DND-41 (cell line): ENCODE measurements around the gene SMU1.
A peak's percentile ranks its signal among the peaks of the same experiment; 100 is the strongest.

Source experiments
- ATAC-seq: fragments of 200-7000 bp; cut with Tn5 transposase; 3 replicates; pipeline ENCODE4 v1.9.1; 2021; ENCODE audit warnings: low read depth; ENCODE audit not compliant: insufficient read depth
- DNase-seq: peaks from one replicate; pipeline ENCODE4 v3.0.0-alpha.2; 2020
- H2AFZ ChIP-seq: 2 replicates; pipeline ENCODE4 v1.6.0; 2012; ENCODE audit warnings: low read depth, low read length
- H3K27ac ChIP-seq: 2 replicates; pipeline ENCODE4 v1.5.1; 2012; ENCODE audit warnings: low read length, inconsistent platforms
- H3K27me3 ChIP-seq: fragments of 200-600 bp; sonication (generic); 2 replicates; pipeline ENCODE4 v1.6.0; 2012; ENCODE audit warnings: low read length, mild to moderate bottlenecking, inconsistent platforms; ENCODE audit not compliant: insufficient read depth, poor library complexity
- H3K36me3 ChIP-seq: 2 replicates; pipeline ENCODE4 v1.5.1; 2012; ENCODE audit warnings: low read length, inconsistent platforms; ENCODE audit not compliant: insufficient read depth
- H3K4me1 ChIP-seq: 2 replicates; pipeline ENCODE4 v1.5.1; 2012; ENCODE audit warnings: mild to moderate bottlenecking, low read length; ENCODE audit not compliant: insufficient read depth
- H3K4me2 ChIP-seq: 2 replicates; pipeline ENCODE4 v1.6.0; 2012; ENCODE audit warnings: mild to moderate bottlenecking, moderate library complexity, low read length, inconsistent platforms; ENCODE audit not compliant: insufficient read depth
- H3K4me3 ChIP-seq, 2 experiments: fragments of 200-600 bp in 1 of 2; shearing (Covaris generic) in 1 of 2; 2 replicates each; pipeline ENCODE4 v1.5.1; 2012 to 2016; ENCODE audit warnings: inconsistent platforms in 2 of 2, low read length in 2 of 2, mild to moderate bottlenecking in 2 of 2, low read depth in 1 of 2, moderate library complexity in 1 of 2
- H3K79me2 ChIP-seq: 2 replicates; pipeline ENCODE4 v1.6.0; 2012; ENCODE audit warnings: low read length, inconsistent platforms; ENCODE audit not compliant: insufficient read depth
- H3K9ac ChIP-seq: 2 replicates; pipeline ENCODE4 v1.6.0; 2012; ENCODE audit warnings: low read depth, mild to moderate bottlenecking, inconsistent platforms, low read length, moderate library complexity
- H3K9me3 ChIP-seq: 2 replicates; pipeline ENCODE4 v1.5.1; 2012; ENCODE audit warnings: low read length, moderate library complexity, mild to moderate bottlenecking, inconsistent platforms; ENCODE audit not compliant: insufficient read depth, severe bottlenecking
- H4K20me1 ChIP-seq: 2 replicates; pipeline ENCODE4 v1.6.0; 2012; ENCODE audit warnings: low read length; ENCODE audit not compliant: insufficient read depth
- EZH2 ChIP-seq: IDR thresholded peaks from 3 replicates; pipeline ENCODE4 v1.6.1; 2012; ENCODE audit warnings: borderline replicate concordance, low read depth, mild to moderate bottlenecking, moderate library complexity, low read length, inconsistent platforms; ENCODE audit not compliant: severe bottlenecking
- TF ChIP-seq, protein P1 (sequence below): IDR thresholded peaks from 2 replicates; pipeline ENCODE4 v1.5.1; 2012; ENCODE audit warnings: borderline replicate concordance, low read length, moderate library complexity, mild to moderate bottlenecking; ENCODE audit not compliant: poor library complexity, severe bottlenecking; ENCODE audit errors: extremely low read depth

Gene SMU1

DNA sequence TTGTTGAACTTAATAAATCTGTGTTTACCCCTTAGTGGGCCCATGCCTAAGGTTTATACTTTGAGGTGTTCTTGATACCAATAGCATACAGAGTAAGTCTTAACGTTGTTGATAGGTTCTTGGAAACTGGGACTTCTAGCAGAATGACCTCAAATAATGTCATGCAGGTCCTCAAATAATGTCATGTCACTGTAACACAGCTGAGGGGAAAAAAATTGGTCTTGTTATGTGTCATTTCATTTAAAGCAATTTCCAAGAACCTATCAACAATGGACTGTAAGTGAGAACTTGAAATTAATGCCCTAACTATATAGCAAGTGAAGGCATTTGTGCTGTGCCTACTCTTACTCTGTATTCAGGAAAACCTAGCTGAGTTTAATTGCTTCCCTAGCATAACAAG is 44.2 kb downstream of the SMU1 start:
- peaks cover 36% of the 10 kb centered on the region for H3K4me1 ChIP-seq
- no peak overlapping the region for H2AFZ ChIP-seq
- H3K27ac ChIP-seq, result no peak overlapping the region
- H3K4me3 ChIP-seq, result no peak overlapping the region; a peak in 1 of 4 replicates
- no peak overlapping the region for H3K9ac ChIP-seq
- H4K20me1 ChIP-seq, result peaks cover 89% of the 10 kb centered on the region
- peaks cover 87% of the 10 kb centered on the region for H3K79me2 ChIP-seq
- no peaks in the 10 kb centered on the region for H3K9me3 ChIP-seq
- no peaks in the 10 kb centered on the region for H3K27me3 ChIP-seq
- no peak for TF ChIP-seq EZH2
- TF ChIP-seq, protein P1, sequence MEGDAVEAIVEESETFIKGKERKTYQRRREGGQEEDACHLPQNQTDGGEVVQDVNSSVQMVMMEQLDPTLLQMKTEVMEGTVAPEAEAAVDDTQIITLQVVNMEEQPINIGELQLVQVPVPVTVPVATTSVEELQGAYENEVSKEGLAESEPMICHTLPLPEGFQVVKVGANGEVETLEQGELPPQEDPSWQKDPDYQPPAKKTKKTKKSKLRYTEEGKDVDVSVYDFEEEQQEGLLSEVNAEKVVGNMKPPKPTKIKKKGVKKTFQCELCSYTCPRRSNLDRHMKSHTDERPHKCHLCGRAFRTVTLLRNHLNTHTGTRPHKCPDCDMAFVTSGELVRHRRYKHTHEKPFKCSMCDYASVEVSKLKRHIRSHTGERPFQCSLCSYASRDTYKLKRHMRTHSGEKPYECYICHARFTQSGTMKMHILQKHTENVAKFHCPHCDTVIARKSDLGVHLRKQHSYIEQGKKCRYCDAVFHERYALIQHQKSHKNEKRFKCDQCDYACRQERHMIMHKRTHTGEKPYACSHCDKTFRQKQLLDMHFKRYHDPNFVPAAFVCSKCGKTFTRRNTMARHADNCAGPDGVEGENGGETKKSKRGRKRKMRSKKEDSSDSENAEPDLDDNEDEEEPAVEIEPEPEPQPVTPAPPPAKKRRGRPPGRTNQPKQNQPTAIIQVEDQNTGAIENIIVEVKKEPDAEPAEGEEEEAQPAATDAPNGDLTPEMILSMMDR, result no peak
- peaks cover 99% of the 10 kb centered on the region for H3K36me3 ChIP-seq
- ATAC-seq (no peak), DNase-seq (no peak)
- peak overlapping the region; percentile 83; the same call in 1 of the 2 replicates for H3K4me2 ChIP-seq

DNA sequence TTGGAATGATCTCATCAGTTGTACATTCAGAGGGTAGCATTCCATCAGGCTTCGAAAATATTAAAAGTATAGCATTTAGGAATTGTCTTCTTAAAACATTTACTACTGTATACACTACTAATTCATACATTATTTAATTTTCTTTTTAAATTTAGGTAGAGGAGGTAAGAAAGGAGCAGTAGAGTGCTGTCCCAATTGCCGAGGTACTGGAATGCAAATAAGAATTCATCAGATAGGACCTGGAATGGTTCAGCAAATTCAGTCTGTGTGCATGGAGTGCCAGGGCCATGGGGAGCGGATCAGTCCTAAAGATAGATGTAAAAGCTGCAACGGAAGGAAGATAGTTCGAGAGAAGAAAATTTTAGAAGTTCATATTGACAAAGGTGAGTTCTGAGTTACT is 46.2 kb downstream of the SMU1 start:
- Histone ChIP-seq H4K20me1 (peaks cover 87% of the 10 kb centered on the region), H3K9ac (no peak overlapping the region), H3K4me3 (no peak overlapping the region), H3K4me1 (peaks cover 51% of the 10 kb centered on the region), H2AFZ (no peak overlapping the region), H3K27ac (no peak overlapping the region), H3K79me2 (peaks cover 99% of the 10 kb centered on the region), H3K36me3 (peaks cover 96% of the 10 kb centered on the region), H3K9me3 (no peaks in the 10 kb centered on the region), H3K27me3 (no peaks in the 10 kb centered on the region), H3K4me2 (peak overlapping the region; percentile 83; the same call in 1 of the 2 replicates)
- DNase-seq, result no peak
- no peak for ATAC-seq
- no peak for TF ChIP-seq EZH2
- TF ChIP-seq, protein P1, result no peak

DNA sequence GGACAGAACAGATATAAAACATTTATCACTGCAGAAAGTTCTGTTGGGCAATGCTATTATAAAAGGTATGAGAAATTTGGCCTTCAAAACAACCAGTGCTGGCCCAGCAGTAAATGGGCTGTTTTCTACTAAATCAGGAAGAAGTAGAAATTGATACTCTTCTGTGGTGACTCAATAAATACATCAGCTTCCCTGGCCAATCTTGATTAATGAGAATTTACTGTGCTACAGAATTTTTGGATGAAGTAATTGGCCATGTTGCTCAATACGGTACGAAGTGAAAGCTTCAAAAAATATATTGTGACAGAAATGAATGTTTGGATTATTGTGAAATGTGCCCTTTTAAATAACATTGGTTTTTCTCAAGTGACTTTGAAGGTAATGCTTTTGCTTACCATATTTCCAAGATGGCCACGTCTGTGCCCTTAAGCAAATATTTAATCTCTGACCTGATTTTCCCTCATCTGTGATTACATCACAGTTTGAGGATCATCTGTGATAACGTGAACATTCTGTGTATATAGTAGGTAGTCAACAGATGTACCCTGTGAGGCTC is 47.2 kb downstream of the SMU1 start:
- H3K4me2 ChIP-seq, result peak overlapping the region; percentile 83; the same call in 1 of the 2 replicates
- no peaks in the 10 kb centered on the region for H3K9me3 ChIP-seq
- H3K27ac ChIP-seq, result no peak overlapping the region
- H3K4me3 ChIP-seq, result no peak overlapping the region; a peak in 1 of 4 replicates
- peaks cover 88% of the 10 kb centered on the region for H3K36me3 ChIP-seq
- H4K20me1 ChIP-seq, result peaks cover 79% of the 10 kb centered on the region
- H2AFZ ChIP-seq, result no peak overlapping the region
- peaks cover 53% of the 10 kb centered on the region for H3K4me1 ChIP-seq
- DNase-seq (no peak), ATAC-seq (no peak)
- no peak overlapping the region for H3K9ac ChIP-seq
- H3K27me3 ChIP-seq, result no peaks in the 10 kb centered on the region
- peaks cover 99% of the 10 kb centered on the region for H3K79me2 ChIP-seq
- TF ChIP-seq, protein P1, result no peak
- TF ChIP-seq EZH2, result no peak
